H1 (cell line): ENCODE results near the gene SOHLH1. TPM values are rescaled to one million over a fixed set of nuclear protein-coding genes. Genes with fewer than 3 reads are reported as not detected.

Experiments
- EGR1 ChIP-seq: IDR thresholded peaks from 2 replicates; pipeline ENCODE4 v1.6.1; 2011; ENCODE audit warnings: low read depth, low read length, borderline replicate concordance
- TAF1 ChIP-seq: IDR thresholded peaks from 2 replicates; pipeline ENCODE4 v1.6.1; 2011; ENCODE audit warnings: mild to moderate bottlenecking, low read depth, low read length
- polyA plus RNA-seq, 7 experiments: library from polyadenylated mRNA; depleted of rRNA in 3 of 7; stranded (reverse) in 5 of 7; unstranded in 2 of 7; fragments of >200 nt in 5 of 7; fragments of 200-250 nt in 2 of 7; gene quantifications; 1 replicate in 5 of 7; 2 replicates in 1 of 7; 4 replicates in 1 of 7; pipeline versions ENCODE4 v1.2.1 to v1.2.3, GENCODE V29; 2011 to 2013; ENCODE audit warnings: missing spikeins in 2 of 7, mixed read lengths in 2 of 7
- total RNA-seq: library from RNA; stranded (reverse); fragmentation: NEBNext Ultra II Directional; extraction: Animal tissue kit (Norgen Biotek cat#: 25700); gene quantifications from 2 replicates; pipeline ENCODE4 v1.2.1, GENCODE V29; 2021

SOHLH1 gene
- total and polyA plus RNA-seq, 2 of the 8 experiments (the other 6 are each of a cell fraction or from before 2014, with no cell fraction given), result 0.11 TPM; not detected in 1

- TF ChIP-seq EGR1, result no peak
- TF ChIP-seq TAF1, result no peak
- TF ChIP-seq, all 59 proteins: peak for 0
Observed at GRCh38 chr9:135698236-135698635, 1.0 kb downstream of the SOHLH1 start (continued).
